HL-60/S4 treated with retinoic acid at 250 ng/mL for 4 days and 3 days (cell line): Measurements from ENCODE around the gene WDR41.

Experiments
- in situ Hi-C: fragments of 300-500 bp; cut with MboI; formaldehyde crosslinking; loops from 2 replicates; pipeline ENCODE4 v1.7.0; 2022; ENCODE audit warnings: low sequenced_read_pairs

WDR41 gene

DNA sequence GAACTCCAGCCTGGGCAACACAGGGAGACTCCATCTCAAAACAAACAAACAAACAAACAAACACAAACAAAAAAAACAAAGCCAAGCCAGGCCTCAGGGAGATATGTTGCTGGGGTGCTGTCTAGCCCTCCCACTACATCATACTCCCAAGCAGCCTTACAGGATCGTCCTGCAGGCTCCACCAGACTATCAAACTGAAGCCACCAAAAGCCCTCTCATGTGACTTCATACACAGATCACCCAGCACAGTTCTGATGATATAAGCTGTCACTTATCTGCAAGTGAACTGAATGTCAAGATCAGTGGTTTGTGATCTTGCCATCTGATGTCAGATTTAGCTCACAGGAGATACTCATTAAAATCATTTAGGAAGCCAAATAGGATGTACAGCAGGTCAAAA, 43.3 kb downstream of the WDR41 start:
- in situ Hi-C loops: no loop called here

DNA sequence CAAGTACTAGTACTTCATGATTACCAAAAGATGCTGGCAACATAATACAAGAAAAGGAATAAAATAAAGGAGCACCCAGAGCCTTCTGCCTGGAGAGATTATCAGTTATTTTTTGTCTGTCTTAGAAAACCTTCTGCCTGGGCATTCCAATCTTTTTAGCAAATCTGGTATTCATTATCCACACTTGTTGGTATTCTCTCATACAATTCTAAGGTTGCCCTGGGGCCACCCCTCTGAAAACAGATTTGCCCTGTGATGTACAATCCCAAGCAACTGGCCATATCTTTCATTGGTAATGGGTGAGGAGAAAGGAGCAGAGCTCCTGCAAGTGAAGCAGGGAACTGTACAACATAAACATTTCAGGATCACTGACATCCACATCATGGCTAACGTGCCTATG, 47.8 kb downstream of the WDR41 start:
- in situ Hi-C loops: no loop called here

DNA sequence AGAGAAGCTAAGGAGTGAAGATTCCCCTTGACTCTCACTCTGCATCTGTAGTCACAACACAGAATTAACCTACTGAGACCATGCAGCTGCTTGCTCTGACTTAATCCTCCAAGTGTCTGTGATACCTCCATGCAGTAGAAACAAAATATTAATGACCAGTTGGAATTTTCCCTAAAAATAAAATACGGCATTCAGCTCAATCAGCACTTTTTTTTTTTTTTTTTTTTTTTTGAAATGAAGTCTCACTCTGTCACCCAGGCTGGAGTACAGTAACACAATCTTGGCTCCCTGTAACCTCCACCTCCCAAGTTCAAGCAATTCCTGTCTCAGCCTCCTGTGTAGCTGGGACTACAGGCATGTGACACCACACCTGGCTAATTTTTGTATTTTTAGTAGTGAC, 48.4 kb downstream of the WDR41 start:
- in situ Hi-C loops: no loop called here

DNA sequence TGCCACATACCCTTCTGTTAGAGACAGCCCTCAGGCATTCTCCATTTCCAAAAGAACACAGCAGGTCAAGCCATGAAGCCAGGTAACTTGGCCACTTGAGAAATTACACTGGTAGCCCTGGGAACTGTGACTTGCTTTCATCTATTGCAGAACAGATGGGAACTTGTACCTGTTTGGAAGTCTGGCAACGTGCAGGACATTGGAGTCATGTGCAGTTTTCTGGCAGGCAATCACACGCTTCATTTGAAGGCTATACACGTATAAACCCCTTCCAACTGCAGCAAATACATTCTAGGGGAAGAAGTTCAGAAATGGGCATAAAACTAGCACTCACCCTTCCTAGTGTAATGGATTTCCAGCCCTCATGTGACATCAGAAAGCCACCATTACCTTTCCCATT, 54.0 kb downstream of the WDR41 start:
- in situ Hi-C loops: no loop called here

DNA sequence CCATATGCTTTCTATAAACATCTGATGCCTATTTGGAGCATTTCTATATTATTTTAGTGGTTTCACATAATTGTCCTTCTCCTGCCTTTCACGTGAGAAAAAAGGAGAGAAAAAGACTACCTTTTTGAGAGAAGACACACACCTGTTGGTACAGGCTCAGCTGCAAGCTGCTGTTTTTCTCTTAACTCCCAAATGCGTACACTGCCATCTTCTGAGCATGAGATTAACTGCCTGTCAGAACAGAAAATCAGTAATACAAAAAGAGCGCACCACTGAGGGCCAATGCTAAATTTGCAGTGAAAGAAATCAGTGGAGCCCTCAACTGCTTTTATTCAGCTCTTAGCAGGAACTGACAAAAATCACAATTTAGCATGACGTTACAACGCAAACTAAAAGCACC, 54.9 kb downstream of the WDR41 start:
- in situ Hi-C loops: no loop called here

DNA sequence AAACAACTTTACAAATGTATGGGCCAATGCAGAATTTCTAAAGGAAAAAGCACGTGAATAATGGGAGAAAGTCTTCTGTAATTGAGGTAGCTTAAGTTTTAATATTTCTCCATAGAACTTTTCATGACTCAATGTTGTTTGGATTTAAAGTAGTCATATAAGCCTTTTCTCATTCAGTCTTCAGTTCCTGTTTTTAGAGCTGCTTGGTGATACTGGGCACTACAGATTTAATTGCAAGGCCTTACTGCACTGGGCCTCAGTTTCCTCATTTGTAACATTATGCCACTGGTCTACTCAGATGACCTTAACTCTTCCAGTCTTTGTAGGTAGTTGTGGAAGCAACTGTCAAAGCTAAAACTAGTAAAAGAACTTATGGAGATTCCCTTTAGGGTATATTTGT, 60.4 kb downstream of the WDR41 start:
- in situ Hi-C loops: no loop called here

DNA sequence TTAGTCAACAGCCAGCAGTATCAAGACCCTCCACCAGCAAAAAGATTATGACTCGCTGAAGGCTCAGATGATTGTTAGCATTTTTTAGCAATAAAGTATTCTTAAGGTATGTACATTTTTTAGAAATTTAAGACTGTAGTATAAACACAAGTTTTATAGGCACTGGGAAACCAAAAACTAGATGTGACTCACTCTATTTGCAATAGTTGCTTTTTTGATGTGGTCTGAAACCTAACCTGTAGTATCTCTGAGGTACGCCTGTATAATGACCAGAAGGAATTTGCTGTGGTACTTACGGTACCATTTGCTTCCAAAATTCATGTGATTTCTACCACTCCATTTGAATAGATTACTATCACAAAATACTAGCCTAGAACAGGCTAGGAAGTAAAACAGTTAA, 60.8 kb downstream of the WDR41 start:
- in situ Hi-C loops: no loop called here

DNA sequence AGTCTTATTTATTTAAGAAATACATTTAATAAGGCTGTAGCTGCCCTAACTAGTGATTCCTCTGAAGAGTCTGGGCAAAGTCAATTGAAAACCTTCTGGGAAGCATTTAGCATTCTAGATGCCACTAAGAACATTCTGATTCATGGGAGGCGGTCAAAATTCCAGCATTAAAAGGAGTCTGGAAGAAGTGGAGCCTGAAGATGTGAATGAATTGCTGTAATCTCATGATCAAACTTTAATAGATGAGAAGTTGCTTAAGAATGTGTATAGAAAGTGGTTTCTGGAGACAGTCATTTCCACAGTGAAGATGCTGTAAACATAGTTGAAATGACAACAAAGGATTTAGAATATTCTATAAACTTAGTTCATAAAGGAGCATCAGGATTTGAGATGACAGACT, 61.4 kb downstream of the WDR41 start:
- in situ Hi-C loops: no loop called here

DNA sequence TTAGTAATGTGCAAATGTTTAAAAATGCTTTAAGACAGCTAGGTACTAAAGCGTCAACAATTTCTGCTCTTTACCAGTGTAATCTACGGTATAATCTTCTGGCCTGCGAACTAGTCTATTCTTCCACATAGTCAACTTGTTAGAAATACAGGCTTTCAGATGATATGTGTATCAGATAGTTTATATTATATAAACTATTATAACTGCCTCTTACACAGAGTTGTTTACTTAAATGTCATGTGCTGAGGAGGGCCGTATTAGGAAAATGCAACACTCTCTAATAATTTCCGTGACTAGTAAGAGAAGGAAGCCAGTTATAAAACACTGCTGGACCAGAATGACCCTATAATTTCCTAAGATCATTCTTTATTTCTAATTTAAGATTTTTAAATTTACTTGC, 63.6 kb downstream of the WDR41 start:
- in situ Hi-C loops: no loop called here

DNA sequence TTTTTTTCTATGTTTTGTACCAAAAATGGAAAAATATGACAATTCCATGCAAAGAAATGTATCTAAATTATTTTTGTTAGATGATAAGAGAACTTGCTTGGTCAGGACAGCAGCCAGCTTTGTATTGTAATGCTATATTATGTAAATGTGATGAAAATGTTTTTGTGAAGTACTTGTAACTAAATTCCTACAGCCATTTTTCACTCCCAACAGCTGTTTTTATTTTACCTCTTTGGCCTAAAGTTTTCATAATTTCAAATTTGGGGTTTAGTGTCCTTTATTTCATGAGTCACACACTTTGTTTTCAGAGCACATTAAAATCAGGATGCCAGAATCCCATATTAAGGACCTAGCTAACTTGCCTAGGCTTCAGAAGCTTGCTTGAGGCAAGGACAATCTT, 64.1 kb downstream of the WDR41 start:
- in situ Hi-C loops: no loop called here

DNA sequence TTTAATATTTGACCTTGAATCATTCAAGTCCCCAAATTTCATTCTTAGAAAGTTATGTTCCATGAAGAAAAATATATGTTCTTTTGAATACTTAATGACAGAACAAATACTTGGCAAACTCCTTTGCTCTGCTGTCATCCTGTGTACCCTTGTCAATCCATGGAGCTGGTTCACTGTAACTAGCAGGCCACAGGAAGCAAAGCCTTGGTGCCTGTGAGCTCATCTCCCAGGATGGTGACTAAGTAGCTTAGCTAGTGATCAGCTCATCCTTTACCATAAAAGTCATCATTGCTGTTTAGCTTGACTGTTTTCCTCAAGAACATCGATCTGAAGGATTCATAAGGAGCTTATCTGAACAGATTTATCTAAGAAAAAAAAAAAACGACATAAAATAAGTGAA, 65.4 kb downstream of the WDR41 start:
- in situ Hi-C loops: no loop called here

DNA sequence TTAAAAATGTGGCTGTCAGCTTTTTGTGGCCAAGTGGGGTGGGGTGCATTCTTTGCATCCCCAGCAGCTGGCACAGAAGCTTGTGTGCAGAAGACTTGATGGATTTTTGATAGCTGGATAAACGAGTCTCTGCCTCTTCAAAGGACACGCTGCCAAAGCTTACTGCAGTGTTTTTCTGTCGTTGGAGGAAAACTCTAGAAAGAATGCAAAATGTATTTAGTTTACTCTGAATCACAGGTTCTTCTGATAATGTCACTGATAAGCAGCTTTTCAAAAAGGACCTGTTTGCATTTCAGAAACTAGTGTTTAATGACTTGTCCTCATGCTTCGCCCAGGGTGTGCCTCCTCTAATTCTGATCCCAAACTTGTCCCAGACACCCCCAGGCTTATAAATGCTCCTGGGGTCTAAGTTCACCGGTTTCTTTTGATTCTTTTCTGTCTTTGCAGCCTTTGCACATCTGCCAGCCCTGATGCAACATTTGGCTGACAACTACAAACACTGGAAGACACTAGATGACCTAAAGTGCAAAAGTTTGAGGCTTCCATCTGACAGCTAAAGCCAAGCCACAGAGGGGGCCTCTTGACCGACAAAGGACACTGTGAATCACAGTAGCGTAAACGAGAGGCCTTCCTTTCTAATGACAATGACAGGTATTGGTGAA, 66.0 kb downstream of the WDR41 start:
- in situ Hi-C loops: no loop called here

DNA sequence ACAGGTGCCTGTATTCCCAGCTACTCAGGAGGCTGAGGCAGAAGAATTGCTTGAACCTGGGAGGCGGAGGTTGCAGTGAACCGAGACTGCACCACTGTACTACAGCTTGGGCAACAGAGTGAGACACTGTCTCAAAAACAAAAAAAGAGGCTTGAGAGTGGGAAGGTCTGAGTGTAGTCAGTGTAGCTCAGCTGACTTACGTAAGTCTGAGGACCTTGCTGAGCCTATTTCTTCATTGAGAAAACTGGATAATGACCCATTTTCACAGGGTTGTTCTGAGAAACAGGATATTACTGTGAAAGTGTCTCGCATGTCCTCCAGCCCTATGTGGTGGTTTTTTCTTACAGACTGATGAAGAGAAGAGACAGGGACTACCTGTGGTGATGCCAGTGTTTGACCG, 66.7 kb downstream of the WDR41 start:
- in situ Hi-C loops: no loop called here

DNA sequence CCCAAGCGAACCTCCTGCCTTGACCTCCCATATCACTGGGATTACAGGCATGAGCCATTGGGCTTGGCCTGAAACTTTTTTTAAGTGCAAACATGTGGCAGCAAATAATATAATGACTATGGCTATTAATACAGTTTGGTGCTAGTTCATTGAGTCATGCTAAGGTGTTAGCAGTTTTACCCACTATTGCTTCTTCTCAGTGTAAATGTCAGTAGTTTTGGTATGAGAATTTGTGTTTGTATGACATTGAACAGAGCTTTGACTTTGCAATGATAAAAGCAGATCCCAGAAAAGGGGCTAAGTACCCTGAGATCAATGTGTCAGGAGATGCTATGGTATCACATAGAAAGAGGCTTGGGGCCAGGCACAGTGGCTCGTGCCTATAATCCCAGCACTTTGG, 67.2 kb downstream of the WDR41 start:
- in situ Hi-C loops: no loop called here

DNA sequence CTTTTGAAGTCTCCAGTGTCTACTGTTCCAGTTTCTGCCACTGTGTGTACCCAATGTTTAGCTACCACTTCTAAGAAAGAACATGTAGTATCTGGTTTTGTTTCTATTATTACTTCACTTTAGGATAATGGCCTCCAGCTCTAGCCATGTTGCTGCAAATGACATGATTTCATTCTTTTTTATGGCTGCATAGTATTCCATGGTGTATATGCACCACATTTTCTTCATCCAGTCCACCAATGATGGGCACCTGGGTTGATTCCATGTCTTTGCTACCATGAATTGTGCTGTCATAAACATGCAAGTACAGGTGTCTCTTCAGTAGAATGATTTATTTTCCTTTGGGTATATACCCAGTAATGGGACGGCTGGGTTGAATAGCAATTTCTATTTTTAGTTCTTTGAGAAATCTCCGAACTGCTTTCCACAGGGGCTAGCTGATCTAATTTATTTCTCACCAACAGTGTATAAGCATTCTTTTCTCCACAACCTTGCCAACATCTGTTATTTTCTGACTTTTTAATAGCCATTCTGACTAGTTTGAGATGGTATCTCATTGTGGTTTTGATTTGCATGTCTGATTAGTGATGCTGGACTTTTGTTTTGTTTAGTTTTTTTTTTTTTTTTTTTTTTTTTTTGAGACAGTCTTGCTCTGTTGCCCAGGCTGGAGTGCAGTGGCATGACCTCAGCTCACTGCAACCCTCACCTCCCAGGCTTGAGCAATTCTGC, 68.9 kb downstream of the WDR41 start:
- in situ Hi-C loops: no loop called here

DNA sequence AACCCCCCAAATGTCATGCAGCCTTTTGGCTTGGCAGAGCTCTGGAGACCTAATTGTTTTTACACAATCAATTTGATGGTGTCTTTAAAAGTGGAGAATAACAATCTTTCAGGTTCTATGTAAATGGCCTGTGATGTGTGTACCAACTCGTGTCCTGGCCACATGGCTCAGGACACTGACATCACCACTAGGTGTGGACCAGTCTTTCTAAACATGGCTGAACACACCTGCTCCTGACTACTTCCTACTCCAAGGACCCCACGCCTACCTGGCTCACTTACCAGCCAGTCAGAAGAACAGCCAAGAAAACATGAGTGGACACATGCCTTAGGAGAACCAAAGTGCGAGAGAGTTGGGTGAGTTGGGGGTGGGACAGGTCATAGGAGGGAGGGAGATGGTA, 71.2 kb downstream of the WDR41 start:
- in situ Hi-C loops: no loop called here

DNA sequence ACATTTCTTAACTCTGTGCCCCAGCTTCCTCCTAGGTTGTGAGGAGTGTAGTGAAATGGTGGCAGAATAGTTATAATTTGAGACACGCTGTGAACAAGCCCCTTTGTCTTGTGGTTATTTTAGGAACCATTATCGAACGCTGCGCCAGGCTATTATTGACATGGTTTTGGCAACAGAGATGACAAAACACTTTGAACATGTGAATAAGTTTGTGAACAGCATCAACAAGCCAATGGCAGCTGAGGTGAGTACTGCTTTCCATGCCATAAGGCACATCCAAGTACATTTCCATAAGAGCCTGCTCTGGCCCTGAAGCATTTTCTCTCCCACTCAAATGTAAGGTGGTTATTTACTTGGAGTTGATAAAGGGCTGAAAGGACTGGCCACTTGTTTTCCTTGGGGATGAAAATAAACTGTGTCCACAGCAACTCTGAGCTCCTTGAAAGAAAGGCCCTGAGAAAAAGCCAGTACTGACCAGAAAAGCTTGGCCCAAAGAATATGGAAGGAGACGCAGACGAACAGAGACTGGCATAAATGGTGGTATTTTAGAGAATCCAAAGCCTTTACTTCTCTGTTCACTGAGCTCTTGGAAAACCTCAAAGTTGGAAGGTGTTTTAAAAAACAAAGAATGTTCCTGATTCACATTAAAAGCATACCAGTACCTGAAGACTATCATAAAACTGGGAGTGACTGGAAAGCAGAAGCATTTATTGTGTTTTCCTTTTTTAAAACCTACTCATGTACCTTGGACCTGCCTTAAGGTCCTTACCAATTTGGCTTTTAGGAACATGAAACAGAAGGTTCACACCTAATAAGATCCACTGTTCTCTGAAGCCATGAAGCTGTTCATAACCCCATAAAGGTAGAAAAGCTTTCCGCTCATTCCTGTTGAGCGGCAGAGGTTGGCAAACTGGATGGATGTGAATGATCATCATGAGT, 72.2 kb downstream of the WDR41 start:
- in situ Hi-C loops: no loop called here

DNA sequence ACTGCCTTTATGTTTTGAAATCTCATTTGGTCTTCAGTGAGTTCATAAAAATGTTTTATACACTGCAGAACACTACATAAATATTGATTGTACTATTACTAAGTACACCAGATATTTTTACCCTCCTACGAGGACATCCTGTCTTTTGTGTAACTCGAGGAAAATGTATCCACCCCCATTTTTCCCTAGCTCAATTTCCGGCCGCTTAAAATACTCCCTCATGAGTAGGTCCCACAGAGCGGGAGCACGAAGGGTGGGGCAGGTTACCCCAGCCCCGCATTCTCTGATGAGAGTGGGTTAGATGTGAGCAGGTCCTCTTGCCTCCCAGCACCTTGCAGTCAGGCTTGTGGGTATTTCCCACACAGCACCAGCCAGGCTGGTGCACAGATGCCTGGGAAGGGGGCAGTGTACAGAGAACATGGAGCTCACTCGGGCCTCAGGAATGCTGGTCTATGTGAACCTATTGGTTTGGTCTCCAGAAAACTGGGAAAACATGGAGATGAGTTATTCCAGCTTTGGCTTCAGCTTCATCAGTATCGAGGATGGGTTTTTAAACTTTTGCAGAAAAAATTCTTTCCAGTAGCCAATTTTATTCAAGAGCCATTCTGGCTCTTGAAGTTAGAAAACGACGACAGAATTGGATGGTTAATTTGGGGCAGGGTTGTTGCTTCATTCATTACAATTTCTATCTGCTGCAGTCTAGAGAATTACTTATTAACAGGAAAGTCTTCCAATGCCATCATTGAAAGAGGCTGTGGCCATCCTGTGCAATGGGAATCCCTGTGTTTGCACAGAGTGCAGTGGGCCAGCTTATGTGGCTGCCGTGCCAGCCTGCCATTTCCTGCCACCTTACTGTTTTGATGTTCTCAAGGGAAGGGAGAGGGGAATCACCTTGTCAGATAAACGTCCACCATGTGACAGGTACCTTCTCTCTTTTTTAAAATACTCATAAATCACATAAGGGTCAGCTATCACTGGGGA, 73.2 kb downstream of the WDR41 start:
- in situ Hi-C loops: no loop called here

DNA sequence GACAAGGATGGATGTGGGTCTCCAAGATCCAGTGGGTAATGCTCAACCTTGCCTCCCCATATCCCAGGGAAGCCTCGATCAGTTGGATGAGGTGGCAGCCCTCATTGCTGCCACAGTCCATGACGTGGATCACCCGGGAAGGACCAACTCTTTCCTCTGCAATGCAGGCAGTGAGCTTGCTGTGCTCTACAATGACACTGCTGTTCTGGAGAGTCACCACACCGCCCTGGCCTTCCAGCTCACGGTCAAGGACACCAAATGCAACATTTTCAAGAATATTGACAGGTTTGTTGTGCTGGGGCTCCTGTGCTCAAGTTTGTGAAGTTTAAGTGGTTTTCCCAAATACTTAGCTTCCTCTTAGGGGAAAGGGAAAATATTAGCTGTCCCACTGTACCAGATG, 74.0 kb downstream of the WDR41 start:
- in situ Hi-C loops: no loop called here

DNA sequence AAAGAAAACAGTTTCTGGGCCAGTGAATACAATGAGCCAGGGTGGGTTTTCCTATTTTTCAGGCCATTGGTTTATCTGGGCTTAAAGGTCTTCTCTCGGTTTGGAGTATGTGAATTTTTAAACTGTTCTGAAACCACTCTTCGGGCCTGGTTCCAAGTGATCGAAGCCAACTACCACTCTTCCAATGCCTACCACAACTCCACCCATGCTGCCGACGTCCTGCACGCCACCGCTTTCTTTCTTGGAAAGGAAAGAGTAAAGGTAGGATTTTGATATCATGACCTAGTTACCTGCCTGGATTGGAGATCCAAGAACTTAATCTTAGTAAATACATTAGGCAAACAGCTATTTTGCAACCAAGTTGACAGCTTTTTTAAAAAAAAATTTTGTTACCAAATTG, 79.1 kb downstream of the WDR41 start:
- in situ Hi-C loops: no loop called here
